ENCODE results near the gene ZBED1. TPM values are rescaled to one million over a fixed set of nuclear protein-coding genes. Genes with fewer than 3 reads are reported as not detected.

The ZBED1 gene
- total and polyA plus RNA-seq, 2 experiments from 2014 or later: 16.1 to 43.8 TPM

GRCh38 chrX:2523911-2524310 lies 23.1 kb upstream of the ZBED1 start:
- peaks cover 16% of the 10 kb centered on the region for H3K4me1 Mint-ChIP-seq
- no peaks in the 10 kb centered on the region for H3K36me3 ChIP-seq (ENCODE audit: insufficient read depth)
- no peak overlapping the region for H3K4me3 ChIP-seq
- no peak for TF ChIP-seq CREB1 (CRISPR knock-in tag; IDR thresholded peaks at IDR 0.05; ENCODE audit: low read depth)
- TF ChIP-seq JUNB (IDR thresholded peaks at IDR 0.05; ENCODE audit: unreplicated experiment): no peak
- no peak for TF ChIP-seq ZNF462 (CRISPR knock-in tag; IDR thresholded peaks at IDR 0.05)
- no peak for TF ChIP-seq ETS1 (IDR thresholded peaks at IDR 0.05)
- H3K27ac ChIP-seq (ENCODE audit: low read depth): peak overlapping the region; percentile 71; the same call in 1 of the 2 replicates
- no peaks in the 10 kb centered on the region for H3K27me3 ChIP-seq (ENCODE audit: insufficient read depth)
- no peak overlapping the region for H2AFZ ChIP-seq
- H3F3A ChIP-seq (replicated peaks; ENCODE audit: low read depth): no peaks in the 10 kb centered on the region
- DNase-seq (ENCODE audit: low spot score) (peak; percentile 70), ATAC-seq (peak; percentile 96)
- H3K27ac Mint-ChIP-seq: peak overlapping the region; percentile 67
- peaks cover 4% of the 10 kb centered on the region for H3K27me3 Mint-ChIP-seq (ENCODE audit: insufficient read depth, low read depth, poor library complexity)
- peaks cover 4% of the 10 kb centered on the region for H3K4me1 ChIP-seq (ENCODE audit: insufficient read depth)
- H3K4me2 ChIP-seq: no peak overlapping the region
- peaks cover 12% of the 10 kb centered on the region for H3K9me3 Mint-ChIP-seq
- H4K20me1 ChIP-seq (replicated peaks; ENCODE audit: insufficient read depth): no peaks in the 10 kb centered on the region
- H3K9me2 ChIP-seq (ENCODE audit: insufficient read depth): 0 out of 2 replicates have a peak, but pooled peaks cover 6% of the 10 kb centered on the region
- H3K4me3 Mint-ChIP-seq: no peak overlapping the region; the same call in 2 of the 3 replicates
- no peaks in the 10 kb centered on the region for H3K79me2 ChIP-seq (replicated peaks; ENCODE audit: insufficient read depth)
- no peaks in the 10 kb centered on the region for H3K36me3 Mint-ChIP-seq (ENCODE audit: low read depth)

GRCh38 chrX:2521927-2522386 lies 21.2 kb upstream of the ZBED1 start:
- Histone ChIP-seq H2AFZ (no peak overlapping the region; the same call in 1 of the 2 replicates), H3K4me3 (no peak overlapping the region), H3K4me1 (ENCODE audit: insufficient read depth) (peaks cover 4% of the 10 kb centered on the region), H3K27me3 (ENCODE audit: insufficient read depth) (no peaks in the 10 kb centered on the region), H3K4me2 (no peak overlapping the region), H3F3A (replicated peaks; ENCODE audit: low read depth) (no peaks in the 10 kb centered on the region), H4K20me1 (replicated peaks; ENCODE audit: insufficient read depth) (no peaks in the 10 kb centered on the region), H3K9me2 (ENCODE audit: insufficient read depth) (0 out of 2 replicates have a peak, but pooled peaks cover 6% of the 10 kb centered on the region), H3K36me3 (ENCODE audit: insufficient read depth) (no peaks in the 10 kb centered on the region), H3K79me2 (replicated peaks; ENCODE audit: insufficient read depth) (no peaks in the 10 kb centered on the region), H3K27ac (ENCODE audit: low read depth) (no peak overlapping the region)
- H3K4me3 Mint-ChIP-seq: no peak overlapping the region
- DNase-seq (ENCODE audit: low spot score) (no peak), ATAC-seq (no peak)
- no peak overlapping the region for H3K27ac Mint-ChIP-seq
- TF ChIP-seq REST (IDR thresholded peaks at IDR 0.05; ENCODE audit: unreplicated experiment): no peak
- no peak for TF ChIP-seq POLR2AphosphoS5 (IDR thresholded peaks at IDR 0.05; ENCODE audit: low read depth)
- no peak for TF ChIP-seq CREB1 (CRISPR knock-in tag; IDR thresholded peaks at IDR 0.05; ENCODE audit: low read depth)
- no peak for TF ChIP-seq ZNF114 (CRISPR knock-in tag; IDR thresholded peaks at IDR 0.05)
- H3K27me3 Mint-ChIP-seq (ENCODE audit: insufficient read depth, low read depth, poor library complexity): peaks cover 4% of the 10 kb centered on the region
- H3K4me1 Mint-ChIP-seq: peaks cover 16% of the 10 kb centered on the region
- H3K36me3 Mint-ChIP-seq (ENCODE audit: low read depth): no peaks in the 10 kb centered on the region
- peaks cover 7% of the 10 kb centered on the region; the same call in 2 of the 3 replicates for H3K9me3 Mint-ChIP-seq

All from GM23338 (cell line).